MG63 (cell line): ENCODE measurements around the gene MXI1. TPM values are rescaled to one million over a fixed set of nuclear protein-coding genes. Genes with fewer than 3 reads are reported as not detected.
A peak's percentile ranks its signal among the peaks of the same experiment; 100 is the strongest.

Experiments
- DNase-seq: peaks from one replicate; pipeline ENCODE4 v3.0.0-alpha.2; 2020
- H3K27me3 ChIP-seq: fragments of 250-450 bp; sonication (Bioruptor Pico); 2 replicates; pipeline ENCODE4 v1.5.1; 2020; ENCODE audit warnings: mild to moderate bottlenecking, moderate library complexity
- H3K36me3 ChIP-seq: fragments of 250-450 bp; sonication (Bioruptor Pico); 2 replicates; pipeline ENCODE4 v1.5.1; 2020; ENCODE audit warnings: mild to moderate bottlenecking, moderate library complexity
- H3K4me3 ChIP-seq: fragments of 250-450 bp; sonication (Bioruptor Pico); 2 replicates; pipeline ENCODE4 v1.5.1; 2020; ENCODE audit warnings: mild to moderate bottlenecking, moderate library complexity
- H3K9me3 ChIP-seq: fragments of 250-450 bp; sonication (Bioruptor Pico); 2 replicates; pipeline ENCODE4 v1.5.1; 2020; ENCODE audit warnings: mild to moderate bottlenecking, moderate library complexity
- total RNA-seq: library from RNA; depleted of rRNA; stranded (reverse); fragments of >200 nt; shearing (Covaris generic); gene quantifications from 2 replicates; pipeline ENCODE4 v1.2.3, GENCODE V29; 2014; ENCODE audit warnings: low replicate concordance; rRNA removed

Gene MXI1
- 13.0 and 15.7 TPM in 2 replicates for total RNA-seq

GRCh38 chr10:110207011-110207804 lies at the start of gene MXI1:
TSS of gene MXI1 (plus strand) at chr10:110207605. CDS start at chr10:110207809, 204 bp downstream.
- peak within 1 kb of the TSS; percentile 61 for H3K4me3 ChIP-seq
- DNase-seq: peak; percentile 76
- no peaks in the 10 kb centered on the region for H3K36me3 ChIP-seq
- no peaks in the 10 kb centered on the region for H3K9me3 ChIP-seq
- H3K27me3 ChIP-seq: no peaks in the 10 kb centered on the region

- Histone ChIP-seq H3K4me3 (no peak overlapping the region), H3K27me3 (peaks cover 5% of the 10 kb centered on the region; the same call in 1 of the 2 replicates), H3K36me3 (no peaks in the 10 kb centered on the region), H3K9me3 (no peaks in the 10 kb centered on the region)
- no peak for DNase-seq
These were observed 49.1 kb upstream of the MXI1 start for GRCh38 chr10:110158051-110159005.

- Histone ChIP-seq H3K36me3 (no peaks in the 10 kb centered on the region), H3K9me3 (no peaks in the 10 kb centered on the region), H3K27me3 (peaks cover 5% of the 10 kb centered on the region; the same call in 1 of the 2 replicates), H3K4me3 (no peak overlapping the region)
- DNase-seq: no peak
These were observed 47.3 kb upstream of the MXI1 start for GRCh38 chr10:110160081-110160480.

- Histone ChIP-seq H3K27me3 (peaks cover 5% of the 10 kb centered on the region; the same call in 1 of the 2 replicates), H3K36me3 (no peaks in the 10 kb centered on the region), H3K4me3 (no peak overlapping the region), H3K9me3 (no peaks in the 10 kb centered on the region)
- no peak for DNase-seq
These were observed 46.9 kb upstream of the MXI1 start for GRCh38 chr10:110160522-110160921.

GRCh38 chr10:110162741-110163145 lies 44.7 kb upstream of the MXI1 start:
- no peak for DNase-seq
- Histone ChIP-seq H3K36me3 (no peaks in the 10 kb centered on the region), H3K4me3 (no peak overlapping the region), H3K27me3 (peaks cover 5% of the 10 kb centered on the region; the same call in 1 of the 2 replicates), H3K9me3 (no peaks in the 10 kb centered on the region)

- Histone ChIP-seq H3K9me3 (no peaks in the 10 kb centered on the region), H3K36me3 (no peaks in the 10 kb centered on the region), H3K27me3 (peaks cover 7% of the 10 kb centered on the region; the same call in 1 of the 2 replicates), H3K4me3 (no peak overlapping the region)
- no peak for DNase-seq
These were observed 44.1 kb upstream of the MXI1 start for GRCh38 chr10:110163192-110163773.

GRCh38 chr10:110163841-110164240 lies 43.6 kb upstream of the MXI1 start:
- H3K4me3 ChIP-seq: no peak overlapping the region
- no peak for DNase-seq
- H3K9me3 ChIP-seq: no peaks in the 10 kb centered on the region
- H3K36me3 ChIP-seq: no peaks in the 10 kb centered on the region
- H3K27me3 ChIP-seq: peaks cover 9% of the 10 kb centered on the region; the same call in 1 of the 2 replicates

GRCh38 chr10:110165239-110165638 lies 42.2 kb upstream of the MXI1 start:
- Histone ChIP-seq H3K27me3 (peaks cover 14% of the 10 kb centered on the region), H3K36me3 (no peaks in the 10 kb centered on the region), H3K4me3 (no peak overlapping the region), H3K9me3 (no peaks in the 10 kb centered on the region)
- no peak for DNase-seq

- H3K36me3 ChIP-seq: no peaks in the 10 kb centered on the region
- no peak overlapping the region for H3K4me3 ChIP-seq
- no peak for DNase-seq
- H3K9me3 ChIP-seq: no peaks in the 10 kb centered on the region
- peaks cover 11% of the 10 kb centered on the region for H3K27me3 ChIP-seq
These were observed 40.3 kb upstream of the MXI1 start for GRCh38 chr10:110167149-110167548.

- no peak for DNase-seq
- Histone ChIP-seq H3K9me3 (no peaks in the 10 kb centered on the region), H3K4me3 (no peak overlapping the region), H3K27me3 (peaks cover 11% of the 10 kb centered on the region), H3K36me3 (no peaks in the 10 kb centered on the region)
These were observed 38.6 kb upstream of the MXI1 start for GRCh38 chr10:110168601-110169481.

- no peaks in the 10 kb centered on the region for H3K36me3 ChIP-seq
- no peak overlapping the region for H3K4me3 ChIP-seq
- no peak for DNase-seq
- H3K9me3 ChIP-seq: no peaks in the 10 kb centered on the region
- H3K27me3 ChIP-seq: peaks cover 11% of the 10 kb centered on the region
These were observed 37.8 kb upstream of the MXI1 start for GRCh38 chr10:110169586-110169985.

GRCh38 chr10:110170142-110170971 lies 37.0 kb upstream of the MXI1 start:
- H3K27me3 ChIP-seq: peaks cover 11% of the 10 kb centered on the region
- H3K9me3 ChIP-seq: no peaks in the 10 kb centered on the region
- no peak for DNase-seq
- no peaks in the 10 kb centered on the region for H3K36me3 ChIP-seq
- H3K4me3 ChIP-seq: no peak overlapping the region

- Histone ChIP-seq H3K36me3 (no peaks in the 10 kb centered on the region), H3K9me3 (no peaks in the 10 kb centered on the region), H3K27me3 (peaks cover 11% of the 10 kb centered on the region), H3K4me3 (no peak overlapping the region)
- DNase-seq: no peak
These were observed 36.4 kb upstream of the MXI1 start for GRCh38 chr10:110171032-110171431.

- Histone ChIP-seq H3K9me3 (no peaks in the 10 kb centered on the region), H3K27me3 (peaks cover 11% of the 10 kb centered on the region)
- no peak for DNase-seq
These were observed 35.2 kb upstream of the MXI1 start for GRCh38 chr10:110172155-110172554.

GRCh38 chr10:110174201-110174600 lies 33.2 kb upstream of the MXI1 start:
- H3K4me3 ChIP-seq: no peak overlapping the region
- no peaks in the 10 kb centered on the region for H3K9me3 ChIP-seq
- no peak for DNase-seq
- no peaks in the 10 kb centered on the region for H3K36me3 ChIP-seq
- H3K27me3 ChIP-seq: peaks cover 7% of the 10 kb centered on the region

More at GRCh38 chr10:110172155-110172554, 35.2 kb upstream of the MXI1 start:
- Histone ChIP-seq H3K36me3 (no peaks in the 10 kb centered on the region), H3K4me3 (no peak overlapping the region)
